ENCODE results near the gene RGL2.

DNA sequence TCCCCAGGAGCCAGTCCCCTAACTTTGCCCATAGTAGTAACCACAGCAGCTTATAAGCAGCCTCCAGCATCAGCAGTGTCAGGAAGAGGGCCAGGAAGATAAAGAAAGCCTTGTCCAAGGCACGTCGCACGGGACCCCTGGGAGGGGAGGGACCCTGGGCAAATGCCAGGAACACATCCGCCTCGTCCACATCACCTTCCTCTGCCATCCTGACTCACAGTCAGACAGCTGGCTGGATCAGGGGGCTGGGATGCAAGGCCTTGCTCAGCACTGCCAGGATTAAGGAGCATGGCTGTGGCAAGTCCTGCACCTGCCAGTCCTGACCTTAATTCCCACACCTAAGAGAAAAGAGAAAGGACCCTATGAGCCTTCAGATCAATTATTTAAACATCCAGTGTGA, 30.3 kb upstream of the RGL2 start:
- no peak for TF ChIP-seq EZH2phosphoT487 (IDR thresholded peaks at IDR 0.05; ENCODE audit: low read depth, severe bottlenecking, unreplicated experiment)
- TF ChIP-seq, protein P1, sequence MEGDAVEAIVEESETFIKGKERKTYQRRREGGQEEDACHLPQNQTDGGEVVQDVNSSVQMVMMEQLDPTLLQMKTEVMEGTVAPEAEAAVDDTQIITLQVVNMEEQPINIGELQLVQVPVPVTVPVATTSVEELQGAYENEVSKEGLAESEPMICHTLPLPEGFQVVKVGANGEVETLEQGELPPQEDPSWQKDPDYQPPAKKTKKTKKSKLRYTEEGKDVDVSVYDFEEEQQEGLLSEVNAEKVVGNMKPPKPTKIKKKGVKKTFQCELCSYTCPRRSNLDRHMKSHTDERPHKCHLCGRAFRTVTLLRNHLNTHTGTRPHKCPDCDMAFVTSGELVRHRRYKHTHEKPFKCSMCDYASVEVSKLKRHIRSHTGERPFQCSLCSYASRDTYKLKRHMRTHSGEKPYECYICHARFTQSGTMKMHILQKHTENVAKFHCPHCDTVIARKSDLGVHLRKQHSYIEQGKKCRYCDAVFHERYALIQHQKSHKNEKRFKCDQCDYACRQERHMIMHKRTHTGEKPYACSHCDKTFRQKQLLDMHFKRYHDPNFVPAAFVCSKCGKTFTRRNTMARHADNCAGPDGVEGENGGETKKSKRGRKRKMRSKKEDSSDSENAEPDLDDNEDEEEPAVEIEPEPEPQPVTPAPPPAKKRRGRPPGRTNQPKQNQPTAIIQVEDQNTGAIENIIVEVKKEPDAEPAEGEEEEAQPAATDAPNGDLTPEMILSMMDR (IDR thresholded peaks at IDR 0.05; ENCODE audit: poor library complexity) = no peak
